Stomach (tissue), 9 donors: ENCODE measurements around the gene SUPT16H. TPM values are rescaled to one million over a fixed set of nuclear protein-coding genes. Genes with fewer than 3 reads are reported as not detected.

Source experiments
- DNase-seq, 2 donors: peaks; one replicate each; pipeline versions ENCODE4 v3.0.0 to v3.0.0-alpha.2; 2013 to 2019
- H3K27ac ChIP-seq, 5 donors: fragments of 200-600 bp in 4 of 5; sonication (generic) in 4 of 5; one replicate each; pipeline ENCODE4 v1.5.1; 2013 to 2019; ENCODE audit warnings: mild to moderate bottlenecking in 1 of 5, moderate library complexity in 1 of 5
- H3K27me3 ChIP-seq, 3 donors: fragments of 200-600 bp; sonication (generic); one replicate each; pipeline ENCODE4 v1.5.1; 2017 to 2019; ENCODE audit warnings: mixed run types in 1 of 3
- H3K36me3 ChIP-seq, 4 donors: fragments of 200-600 bp; sonication (generic); 1 replicate in 3 of 4; 2 replicates in 1 of 4; pipeline ENCODE4 v1.5.1; 2016 to 2019
- H3K4me1 ChIP-seq, 4 donors: fragments of 200-600 bp; sonication (generic); one replicate each; pipeline ENCODE4 v1.5.1; 2016 to 2019
- H3K4me3 ChIP-seq, 4 donors: fragments of 200-600 bp; sonication (generic) in 3 of 4; one replicate each; pipeline ENCODE4 v1.5.1; 2016 to 2019; ENCODE audit warnings: mild to moderate bottlenecking in 1 of 4
- H3K9me3 ChIP-seq, 4 donors: fragments of 200-600 bp; sonication (generic); one replicate each; pipeline ENCODE4 v1.5.1; 2016 to 2019
- EP300 ChIP-seq: sonication (generic); formaldehyde crosslinking; IDR thresholded peaks from one replicate; pipeline ENCODE4 v1.6.1; 2017; ENCODE audit warnings: antibody characterized with exemption
- POLR2A ChIP-seq, 4 donors: fragments of 450-650 bp; IDR thresholded peaks; one replicate each; pipeline ENCODE4 v1.6.1; 2016; ENCODE audit warnings: antibody characterized with exemption in 4 of 4, control low read depth in 2 of 4, mild to moderate bottlenecking in 1 of 4, moderate library complexity in 1 of 4
- POLR2AphosphoS5 ChIP-seq, 3 donors: sonication (generic); formaldehyde crosslinking; IDR thresholded peaks; one replicate each; pipeline ENCODE4 v1.6.1; 2016; ENCODE audit warnings: antibody characterized with exemption in 3 of 3
- WGBS, 5 donors: extraction: QIAGEN DNeasy Blood & Tissue Kit in 3 of 5; methylation state at CpG; one replicate each; pipeline versions ENCODE4 v1.1.5 to v1.1.7; 2013 to 2018; 5-methylcytosine and 5-hydroxymethylcytosine counted together
- intact Hi-C: fragments of 100-400 bp; cut with DNase I; formaldehyde crosslinking; loops from one replicate; pipeline ENCODE4 v1.15.1; 2023; ENCODE audit warnings: low total_unique reads
- polyA plus RNA-seq, 3 donors: library from polyadenylated mRNA; stranded (reverse); fragments of 200-250 nt; gene quantifications; one replicate each; pipeline ENCODE4 v1.2.3, GENCODE V29; 2013
- total RNA-seq, 5 donors: library from RNA; depleted of rRNA; stranded (reverse); fragments of >200 nt; gene quantifications; one replicate each; pipeline versions ENCODE4 v1.1.0 to v1.2.3, GENCODE V29; 2014 to 2016
- TF ChIP-seq, protein P1 (sequence below), 7 experiments: fragments of 450-650 bp in 4 of 7; fragments of 200-600 bp in 3 of 7; sonication (generic) in 3 of 7; IDR thresholded peaks; one replicate each; pipeline ENCODE4 v1.5.1; 2016 to 2019; ENCODE audit warnings: antibody characterized with exemption in 7 of 7, control low read depth in 2 of 7, mild to moderate bottlenecking in 1 of 7
- donor health status: healthy with polysubstance abuse.
- donor health status: Bipolar disorder and iron deficiency.
- donor health status: healthy.

The SUPT16H gene
- total and polyA plus RNA-seq, 8 donors, result 14.2 to 76.2 (median 34.6) TPM

DNA sequence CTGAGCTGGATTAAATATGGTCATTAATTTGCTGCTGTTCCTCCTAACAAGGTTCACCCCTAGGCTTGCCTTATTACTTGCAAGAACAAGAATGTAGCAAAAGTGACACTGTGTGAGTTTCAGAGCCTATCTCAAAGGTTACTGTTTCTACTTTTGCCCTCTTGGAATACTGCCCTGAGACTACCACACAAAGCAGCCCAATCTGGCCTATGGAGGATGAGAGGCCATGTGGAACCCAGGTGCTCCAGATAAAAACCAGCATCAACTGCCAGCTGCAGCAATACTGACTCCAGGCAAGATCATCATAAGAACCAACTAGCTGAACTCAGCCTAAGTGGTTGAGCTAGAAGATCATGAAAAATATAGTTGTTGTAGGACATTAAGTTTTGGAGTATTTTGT lies 22.4 kb upstream of the SUPT16H start:
- Histone ChIP-seq H3K9me3 (no peaks in the 10 kb centered on the region), H3K36me3 (peaks cover 93 to 100% (median 100%) of the 10 kb centered on the region in 4 donors), H3K4me1 (no peaks in the 10 kb centered on the region), H3K27me3 (no peaks in the 10 kb centered on the region), H3K27ac (no peak overlapping the region), H3K4me3 (no peak overlapping the region)
- intact Hi-C loops, result no loop called here
- DNase-seq, result no peak
- no peak for TF ChIP-seq POLR2A (IDR thresholded peaks at IDR 0.05)
- TF ChIP-seq, protein P1, sequence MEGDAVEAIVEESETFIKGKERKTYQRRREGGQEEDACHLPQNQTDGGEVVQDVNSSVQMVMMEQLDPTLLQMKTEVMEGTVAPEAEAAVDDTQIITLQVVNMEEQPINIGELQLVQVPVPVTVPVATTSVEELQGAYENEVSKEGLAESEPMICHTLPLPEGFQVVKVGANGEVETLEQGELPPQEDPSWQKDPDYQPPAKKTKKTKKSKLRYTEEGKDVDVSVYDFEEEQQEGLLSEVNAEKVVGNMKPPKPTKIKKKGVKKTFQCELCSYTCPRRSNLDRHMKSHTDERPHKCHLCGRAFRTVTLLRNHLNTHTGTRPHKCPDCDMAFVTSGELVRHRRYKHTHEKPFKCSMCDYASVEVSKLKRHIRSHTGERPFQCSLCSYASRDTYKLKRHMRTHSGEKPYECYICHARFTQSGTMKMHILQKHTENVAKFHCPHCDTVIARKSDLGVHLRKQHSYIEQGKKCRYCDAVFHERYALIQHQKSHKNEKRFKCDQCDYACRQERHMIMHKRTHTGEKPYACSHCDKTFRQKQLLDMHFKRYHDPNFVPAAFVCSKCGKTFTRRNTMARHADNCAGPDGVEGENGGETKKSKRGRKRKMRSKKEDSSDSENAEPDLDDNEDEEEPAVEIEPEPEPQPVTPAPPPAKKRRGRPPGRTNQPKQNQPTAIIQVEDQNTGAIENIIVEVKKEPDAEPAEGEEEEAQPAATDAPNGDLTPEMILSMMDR (IDR thresholded peaks at IDR 0.05), result no peak
- TF ChIP-seq EP300, result no peak
- no peak for TF ChIP-seq POLR2AphosphoS5 (IDR thresholded peaks at IDR 0.05)

DNA sequence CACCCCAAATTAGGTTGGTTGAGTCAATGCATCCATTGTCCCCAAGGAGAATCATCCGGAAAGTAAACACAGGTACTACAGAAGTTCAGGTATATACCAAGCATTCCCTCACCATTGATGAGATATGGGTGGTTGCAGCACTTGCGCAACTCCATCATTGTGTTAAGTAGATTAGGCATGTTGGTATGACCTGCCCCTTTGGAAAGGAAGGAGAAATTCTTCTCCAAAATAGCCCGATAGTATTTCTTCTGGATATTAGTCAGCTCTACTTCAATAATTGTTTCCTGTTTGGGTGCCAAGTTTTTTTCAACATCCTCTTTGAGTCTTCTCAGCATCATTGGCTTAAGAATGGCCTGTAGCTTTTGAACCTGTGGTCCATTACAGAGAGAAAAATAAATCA lies 21.3 kb upstream of the SUPT16H start:
- intact Hi-C loops, result no loop called here
- no peak for DNase-seq
- Histone ChIP-seq H3K27me3 (no peaks in the 10 kb centered on the region), H3K27ac (no peak overlapping the region), H3K4me1 (no peaks in the 10 kb centered on the region), H3K4me3 (no peak overlapping the region), H3K36me3 (peaks cover 94 to 100% (median 100%) of the 10 kb centered on the region in 4 donors), H3K9me3 (no peaks in the 10 kb centered on the region)
- TF ChIP-seq POLR2AphosphoS5 (IDR thresholded peaks at IDR 0.05) (no peak), EP300 (no peak), POLR2A (IDR thresholded peaks at IDR 0.05) (no peak)
- TF ChIP-seq, protein P1 (IDR thresholded peaks at IDR 0.05), result no peak
- 70 to 82% (median 76%) methylated on average over 3 of the region's 3 CpGs for WGBS, 5 donors

DNA sequence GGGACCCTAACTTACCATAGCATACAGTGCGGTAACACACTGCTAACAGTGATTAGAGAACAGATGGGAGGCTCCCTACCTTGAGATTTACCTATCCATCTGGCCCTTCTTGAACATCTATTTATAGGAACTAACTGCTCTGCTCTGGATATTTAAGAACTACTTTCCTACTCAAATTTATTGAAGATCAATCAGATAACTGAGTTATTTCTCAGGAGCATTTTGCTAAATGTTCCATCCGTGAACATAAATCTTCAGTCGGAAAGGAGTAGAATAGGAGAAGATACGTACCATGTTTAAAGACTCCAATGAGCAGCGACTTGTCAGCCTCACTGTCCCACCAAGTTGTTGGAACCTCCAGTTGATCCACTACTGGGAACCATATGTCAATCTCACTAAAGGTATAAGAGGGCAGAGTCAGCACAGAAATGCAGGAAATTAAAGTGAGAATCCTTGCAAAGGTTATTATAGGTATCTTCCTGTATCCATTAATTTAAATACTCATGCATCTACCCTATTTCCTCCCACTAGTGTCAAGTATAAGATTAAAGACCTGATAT lies 15.6 kb upstream of the SUPT16H start:
- TF ChIP-seq POLR2AphosphoS5 (IDR thresholded peaks at IDR 0.05), result no peak
- TF ChIP-seq POLR2A (IDR thresholded peaks at IDR 0.05), result no peak
- TF ChIP-seq, protein P1 (IDR thresholded peaks at IDR 0.05), result no peak
- TF ChIP-seq EP300, result no peak
- Histone ChIP-seq H3K4me1 (no peaks in the 10 kb centered on the region), H3K4me3 (no peak overlapping the region), H3K27ac (no peak overlapping the region), H3K9me3 (no peaks in the 10 kb centered on the region), H3K36me3 (peaks cover 95 to 100% (median 100%) of the 10 kb centered on the region in 4 donors), H3K27me3 (no peaks in the 10 kb centered on the region)
- intact Hi-C loops, result no loop called here
- WGBS, 5 donors, result 95 to 98% (median 96%) methylated on average over 5 of the region's 5 CpGs
- no peak for DNase-seq

DNA sequence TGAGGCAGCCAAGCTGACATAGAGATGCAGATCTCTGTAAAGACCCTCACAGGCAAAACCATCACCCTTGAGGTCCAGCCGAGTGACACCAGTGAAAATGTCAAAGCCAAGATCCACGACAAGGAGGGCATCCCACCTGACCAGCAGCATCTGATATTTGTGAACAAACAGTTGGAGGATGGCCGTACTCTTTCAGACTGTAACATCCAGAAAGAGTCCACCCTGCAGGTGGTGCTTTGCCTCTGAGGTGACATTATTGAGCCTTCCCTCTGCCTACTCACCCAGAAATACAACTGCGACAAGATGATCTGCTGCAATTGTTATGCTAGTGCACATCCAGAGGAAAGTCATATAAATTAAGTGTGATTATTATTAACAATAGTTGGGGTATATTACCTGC lies 15.1 kb upstream of the SUPT16H start:
- 90 to 98% (median 93%) methylated on average over 4 of the region's 4 CpGs for WGBS, 5 donors

More for the DNA sequence above, 15.1 kb upstream of the SUPT16H start:
- Histone ChIP-seq H3K4me1 (no peaks in the 10 kb centered on the region), H3K9me3 (no peaks in the 10 kb centered on the region), H3K36me3 (peaks cover 97 to 100% (median 100%) of the 10 kb centered on the region in 4 donors), H3K4me3 (no peak overlapping the region), H3K27ac (no peak overlapping the region), H3K27me3 (no peaks in the 10 kb centered on the region)
- intact Hi-C loops, result no loop called here
- no peak for DNase-seq
- TF ChIP-seq, protein P1 (IDR thresholded peaks at IDR 0.05), result no peak
- TF ChIP-seq POLR2AphosphoS5 (IDR thresholded peaks at IDR 0.05), result no peak
- no peak for TF ChIP-seq EP300
- TF ChIP-seq POLR2A (IDR thresholded peaks at IDR 0.05), result no peak
